HG02938 (cell line): ENCODE data around the gene HHAT.

ENCODE experiments used
- ATAC-seq: cut with Tn5 transposase; IDR thresholded peaks from one replicate; pipeline ENCODE4 v1.9.1; 2021; ENCODE audit warnings: mild to moderate bottlenecking, moderate library complexity; ENCODE audit not compliant: unreplicated experiment

Gene HHAT

GRCh38 chr1:210437111-210437510 is 108.4 kb downstream of the HHAT start:
- no peak for ATAC-seq

- no peak for ATAC-seq
Measured at GRCh38 chr1:210437781-210438180, 109.1 kb downstream of the HHAT start.

GRCh38 chr1:210438928-210439841 is 110.5 kb downstream of the HHAT start:
- ATAC-seq = no peak

- no peak for ATAC-seq
Measured at GRCh38 chr1:210440081-210440480, 111.4 kb downstream of the HHAT start.

- ATAC-seq = no peak
Measured at GRCh38 chr1:210441028-210441427, 112.3 kb downstream of the HHAT start.

GRCh38 chr1:210445485-210445884 is 116.8 kb downstream of the HHAT start:
- no peak for ATAC-seq

GRCh38 chr1:210445931-210446330 is 117.2 kb downstream of the HHAT start:
- no peak for ATAC-seq

GRCh38 chr1:210446479-210446878 is 117.8 kb downstream of the HHAT start:
- ATAC-seq = no peak

GRCh38 chr1:210447456-210448057 is 118.9 kb downstream of the HHAT start:
- ATAC-seq = no peak

GRCh38 chr1:210448297-210448892 is 119.7 kb downstream of the HHAT start:
- no peak for ATAC-seq

- ATAC-seq = no peak
Measured at GRCh38 chr1:210455840-210456603, 127.3 kb downstream of the HHAT start.

- ATAC-seq = no peak
Measured at GRCh38 chr1:210456731-210457255, 128.1 kb downstream of the HHAT start.

- no peak for ATAC-seq
Measured at GRCh38 chr1:210457568-210457967, 128.9 kb downstream of the HHAT start.

- no peak for ATAC-seq
Measured at GRCh38 chr1:210464519-210465039, 135.9 kb downstream of the HHAT start.

- no peak for ATAC-seq
Measured at GRCh38 chr1:210465150-210465549, 136.4 kb downstream of the HHAT start.

GRCh38 chr1:210467440-210468043 is 138.8 kb downstream of the HHAT start:
- no peak for ATAC-seq

GRCh38 chr1:210469441-210469840 is 140.7 kb downstream of the HHAT start:
- ATAC-seq = no peak

- no peak for ATAC-seq
Measured at GRCh38 chr1:210475321-210475720, 146.6 kb downstream of the HHAT start.

GRCh38 chr1:210475806-210476205 is 147.1 kb downstream of the HHAT start:
- no peak for ATAC-seq

- ATAC-seq = no peak
Measured at GRCh38 chr1:210476730-210477129, 148.0 kb downstream of the HHAT start.
